ENCODE data around the gene TTC16.

- TF ChIP-seq CTCF (conservative IDR thresholded peaks at IDR 0.05 in 1 of 2, IDR thresholded peaks at IDR 0.05 in 1 of 2; ENCODE audit: low read depth in 1 of 2, low read length in 2 of 2) (no peak), EZH2 (IDR thresholded peaks at IDR 0.05; ENCODE audit: low read length, missing control alignments) (no peak)
These were observed 62.6 kb downstream of the TTC16 start, which contains the start of gene SH2D3C for GRCh38 chr9:127778280-127779135.

Data from fibroblast of lung (primary cell).